Activated CD4-positive, alpha-beta T cell treated with anti-CD3 and anti-CD28 coated beads for 24 hours (primary cell): ENCODE results near the gene TIGAR.

Experiments
- DNase-seq, 2 donors: peaks; one replicate each; pipeline ENCODE4 v3.0.0-alpha.2; 2020; ENCODE audit warnings: low read depth in 2 of 2

Gene TIGAR

GRCh38 chr12:4282892-4283511, 38.0 kb upstream of the TIGAR start:
- DNase-seq: no peak

GRCh38 chr12:4283512-4284255, 37.3 kb upstream of the TIGAR start:
- DNase-seq: no peak

- DNase-seq: no peak
Measured at GRCh38 chr12:4284306-4284705, 36.7 kb upstream of the TIGAR start.

- no peak for DNase-seq
Measured at GRCh38 chr12:4285070-4285469, 35.9 kb upstream of the TIGAR start.

- DNase-seq: no peak
Measured at GRCh38 chr12:4286228-4286627, 34.8 kb upstream of the TIGAR start.

GRCh38 chr12:4286771-4287317, 34.2 kb upstream of the TIGAR start:
- no peak for DNase-seq

- DNase-seq: no peak
Measured at GRCh38 chr12:4287325-4288211, 33.4 kb upstream of the TIGAR start.

- no peak for DNase-seq
Measured at GRCh38 chr12:4288296-4289131, 32.5 kb upstream of the TIGAR start.

- no peak for DNase-seq
Measured at GRCh38 chr12:4289231-4289878, 31.7 kb upstream of the TIGAR start.

GRCh38 chr12:4289998-4290790, 30.8 kb upstream of the TIGAR start:
- no peak for DNase-seq

GRCh38 chr12:4292341-4293073, 28.5 kb upstream of the TIGAR start:
- DNase-seq: no peak

- no peak for DNase-seq
Measured at GRCh38 chr12:4293299-4293965, 27.6 kb upstream of the TIGAR start.

- no peak for DNase-seq
Measured at GRCh38 chr12:4293966-4294505, 27.0 kb upstream of the TIGAR start.

GRCh38 chr12:4296751-4297150, 24.3 kb upstream of the TIGAR start:
- DNase-seq: no peak

- no peak for DNase-seq
Measured at GRCh38 chr12:4297617-4298016, 23.4 kb upstream of the TIGAR start.

GRCh38 chr12:4300883-4301282, 20.1 kb upstream of the TIGAR start:
- DNase-seq: no peak

GRCh38 chr12:4301932-4302501, 19.0 kb upstream of the TIGAR start:
- no peak for DNase-seq

- no peak for DNase-seq
Measured at GRCh38 chr12:4302881-4303280, 18.1 kb upstream of the TIGAR start.
